Suprapubic skin (tissue), 4 donors: Measurements from ENCODE around the gene IKZF2.

Source experiments
- POLR2A ChIP-seq, 2 donors: fragments of 450-650 bp; IDR thresholded peaks; one replicate each; pipeline ENCODE4 v1.6.1; 2017; ENCODE audit warnings: antibody characterized with exemption in 2 of 2, mild to moderate bottlenecking in 2 of 2, moderate library complexity in 2 of 2
- POLR2AphosphoS5 ChIP-seq, 3 donors: sonication (generic); formaldehyde crosslinking; IDR thresholded peaks; one replicate each; pipeline ENCODE4 v1.6.1; 2017; ENCODE audit warnings: antibody characterized with exemption in 3 of 3
- TF ChIP-seq, protein P1 (sequence below), 2 donors: fragments of 200-600 bp in 1 of 2; fragments of 450-650 bp in 1 of 2; sonication (generic) in 1 of 2; IDR thresholded peaks; one replicate each; pipeline ENCODE4 v1.5.1; 2016 to 2019; ENCODE audit warnings: antibody characterized with exemption in 2 of 2, mild to moderate bottlenecking in 1 of 2, moderate library complexity in 1 of 2

DNA sequence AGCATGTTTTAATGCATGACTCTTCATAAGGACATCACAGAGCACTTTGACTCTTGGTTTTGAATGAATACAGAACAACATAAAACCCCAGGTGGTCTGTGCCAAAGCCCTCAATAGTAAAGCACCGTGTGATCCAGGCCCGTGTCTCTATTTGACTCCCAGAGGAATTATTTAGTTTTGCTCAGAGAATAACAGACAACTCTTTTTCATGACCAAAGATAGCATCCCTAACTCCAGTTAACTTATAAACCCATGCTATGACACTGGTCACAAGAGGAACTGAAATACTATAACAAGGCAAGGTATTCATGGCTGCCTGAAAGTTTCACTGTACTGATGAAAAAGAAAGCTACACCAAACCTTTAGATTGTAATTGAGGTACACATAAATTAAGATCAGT lies 128.4 kb downstream of the IKZF2 start:
- TF ChIP-seq, protein P1, sequence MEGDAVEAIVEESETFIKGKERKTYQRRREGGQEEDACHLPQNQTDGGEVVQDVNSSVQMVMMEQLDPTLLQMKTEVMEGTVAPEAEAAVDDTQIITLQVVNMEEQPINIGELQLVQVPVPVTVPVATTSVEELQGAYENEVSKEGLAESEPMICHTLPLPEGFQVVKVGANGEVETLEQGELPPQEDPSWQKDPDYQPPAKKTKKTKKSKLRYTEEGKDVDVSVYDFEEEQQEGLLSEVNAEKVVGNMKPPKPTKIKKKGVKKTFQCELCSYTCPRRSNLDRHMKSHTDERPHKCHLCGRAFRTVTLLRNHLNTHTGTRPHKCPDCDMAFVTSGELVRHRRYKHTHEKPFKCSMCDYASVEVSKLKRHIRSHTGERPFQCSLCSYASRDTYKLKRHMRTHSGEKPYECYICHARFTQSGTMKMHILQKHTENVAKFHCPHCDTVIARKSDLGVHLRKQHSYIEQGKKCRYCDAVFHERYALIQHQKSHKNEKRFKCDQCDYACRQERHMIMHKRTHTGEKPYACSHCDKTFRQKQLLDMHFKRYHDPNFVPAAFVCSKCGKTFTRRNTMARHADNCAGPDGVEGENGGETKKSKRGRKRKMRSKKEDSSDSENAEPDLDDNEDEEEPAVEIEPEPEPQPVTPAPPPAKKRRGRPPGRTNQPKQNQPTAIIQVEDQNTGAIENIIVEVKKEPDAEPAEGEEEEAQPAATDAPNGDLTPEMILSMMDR (IDR thresholded peaks at IDR 0.05): no peak
- TF ChIP-seq POLR2AphosphoS5 (IDR thresholded peaks at IDR 0.05) (no peak), POLR2A (IDR thresholded peaks at IDR 0.05) (no peak)
